OCI-LY7 (cell line): Measurements from ENCODE around the gene MAPK12. TPM values are rescaled to one million over a fixed set of nuclear protein-coding genes. Genes with fewer than 3 reads are reported as not detected.

ENCODE experiments used
- BruUV-seq: library from RNA; stranded (reverse); fragments of 400-500 nt; replicated peaks from 2 replicates; lab custom pipeline; 2021; lab: Mats Ljungman, UMichigan
- CTCF ChIA-PET: fragments of 300-600 bp; sonication (Branson Sonifier 250); formaldehyde crosslinking; loops from one replicate; lab custom pipeline; 2022; ENCODE audit warnings: antibody characterized with exemption; ENCODE audit not compliant: unreplicated experiment; lab: Charles Lee
- POLR2A ChIA-PET: fragments of 300-600 bp; sonication (Branson Sonifier 250); formaldehyde crosslinking; loops from one replicate; lab custom pipeline; 2022; ENCODE audit warnings: antibody characterized with exemption; lab: Charles Lee
- DNase-seq: peaks from one replicate; pipeline ENCODE4 v3.0.0-alpha.2; 2015; ENCODE audit warnings: low spot score
- H2AFZ ChIP-seq: fragments of 200-600 bp; sonication (generic), shearing (Covaris generic); 2 replicates; pipeline ENCODE4 v1.6.1; 2014; ENCODE audit warnings: mild to moderate bottlenecking, antibody characterized with exemption, low read length, moderate library complexity
- H3K27ac ChIP-seq: fragments of 200-600 bp; sonication (generic); 2 replicates; pipeline ENCODE4 v1.5.1; 2014; ENCODE audit warnings: mixed run types, low read depth, mild to moderate bottlenecking, moderate library complexity, low read length, inconsistent platforms; ENCODE audit not compliant: poor library complexity, severe bottlenecking
- H3K36me3 ChIP-seq: fragments of 200-600 bp; sonication (generic); 2 replicates; pipeline ENCODE4 v1.6.1; 2014; ENCODE audit warnings: mild to moderate bottlenecking, antibody characterized with exemption, low read length, moderate library complexity, mixed read lengths; ENCODE audit not compliant: insufficient read depth
- H3K4me1 ChIP-seq: fragments of 200-600 bp; sonication (generic); 2 replicates; pipeline ENCODE4 v1.5.1; 2014; ENCODE audit warnings: mild to moderate bottlenecking, low read length; ENCODE audit not compliant: insufficient read depth, poor library complexity, severe bottlenecking
- H3K4me2 ChIP-seq: fragments of 200-600 bp; sonication (generic); 2 replicates; pipeline ENCODE4 v1.6.1; 2014; ENCODE audit warnings: mild to moderate bottlenecking, low read length
- H3K4me3 ChIP-seq: fragments of 200-600 bp; sonication (generic); 2 replicates; pipeline ENCODE4 v1.5.1; 2014; ENCODE audit warnings: mild to moderate bottlenecking, low read depth, low read length; ENCODE audit not compliant: poor library complexity, severe bottlenecking
- H3K79me2 ChIP-seq: fragments of 200-600 bp; sonication (generic); 2 replicates; pipeline ENCODE4 v1.6.1; 2016; ENCODE audit warnings: low read depth, mild to moderate bottlenecking, low read length, moderate library complexity, mixed read lengths; ENCODE audit not compliant: insufficient read depth
- H3K9me2 ChIP-seq: fragments of 200-600 bp; sonication (generic); 2 replicates; pipeline ENCODE4 v1.6.1; 2016; ENCODE audit warnings: mild to moderate bottlenecking, low read length, mixed read lengths; ENCODE audit not compliant: insufficient read depth
- H3K9me3 ChIP-seq: fragments of 200-600 bp; sonication (generic); 2 replicates; pipeline ENCODE4 v1.6.1; 2014; ENCODE audit warnings: mild to moderate bottlenecking, mixed run types, low read length, mixed read lengths
- H4K20me1 ChIP-seq: fragments of 200-600 bp; sonication (generic); 2 replicates; pipeline ENCODE4 v1.6.1; 2014; ENCODE audit warnings: mild to moderate bottlenecking, antibody characterized with exemption, low read length, moderate library complexity, mixed read lengths; ENCODE audit not compliant: insufficient read depth
- CTCF ChIP-seq: fragments of 200-600 bp; sonication (generic); conservative IDR thresholded peaks from 2 replicates; pipeline ENCODE4 v1.5.1; 2014; ENCODE audit warnings: mild to moderate bottlenecking, antibody characterized with exemption, low read length, moderate library complexity, mixed read lengths
- EZH2phosphoT487 ChIP-seq: fragments of 200-600 bp; sonication (generic); IDR thresholded peaks from 2 replicates; pipeline ENCODE4 v1.6.1; 2018; ENCODE audit warnings: low read depth, borderline replicate concordance, mild to moderate bottlenecking, mixed run types, antibody characterized with exemption, low read length, moderate library complexity, mixed read lengths
- intact Hi-C: fragments of 100-400 bp; cut with micrococcal nuclease; formaldehyde crosslinking; loops from one replicate; pipeline ENCODE4 v1.10.0; 2022; ENCODE audit not compliant: unreplicated experiment
- total RNA-seq, 2 experiments: library from RNA; depleted of rRNA in 1 of 2; stranded (reverse); fragments of >200 nt in 1 of 2; shearing (Covaris generic) in 1 of 2; gene quantifications; 2 replicates each; pipeline ENCODE4 v1.2.3, GENCODE V29; 2014 to 2022

MAPK12 gene
- total RNA-seq, 2 experiments from 2014 or later: 84.9 to 93.6 TPM

DNA sequence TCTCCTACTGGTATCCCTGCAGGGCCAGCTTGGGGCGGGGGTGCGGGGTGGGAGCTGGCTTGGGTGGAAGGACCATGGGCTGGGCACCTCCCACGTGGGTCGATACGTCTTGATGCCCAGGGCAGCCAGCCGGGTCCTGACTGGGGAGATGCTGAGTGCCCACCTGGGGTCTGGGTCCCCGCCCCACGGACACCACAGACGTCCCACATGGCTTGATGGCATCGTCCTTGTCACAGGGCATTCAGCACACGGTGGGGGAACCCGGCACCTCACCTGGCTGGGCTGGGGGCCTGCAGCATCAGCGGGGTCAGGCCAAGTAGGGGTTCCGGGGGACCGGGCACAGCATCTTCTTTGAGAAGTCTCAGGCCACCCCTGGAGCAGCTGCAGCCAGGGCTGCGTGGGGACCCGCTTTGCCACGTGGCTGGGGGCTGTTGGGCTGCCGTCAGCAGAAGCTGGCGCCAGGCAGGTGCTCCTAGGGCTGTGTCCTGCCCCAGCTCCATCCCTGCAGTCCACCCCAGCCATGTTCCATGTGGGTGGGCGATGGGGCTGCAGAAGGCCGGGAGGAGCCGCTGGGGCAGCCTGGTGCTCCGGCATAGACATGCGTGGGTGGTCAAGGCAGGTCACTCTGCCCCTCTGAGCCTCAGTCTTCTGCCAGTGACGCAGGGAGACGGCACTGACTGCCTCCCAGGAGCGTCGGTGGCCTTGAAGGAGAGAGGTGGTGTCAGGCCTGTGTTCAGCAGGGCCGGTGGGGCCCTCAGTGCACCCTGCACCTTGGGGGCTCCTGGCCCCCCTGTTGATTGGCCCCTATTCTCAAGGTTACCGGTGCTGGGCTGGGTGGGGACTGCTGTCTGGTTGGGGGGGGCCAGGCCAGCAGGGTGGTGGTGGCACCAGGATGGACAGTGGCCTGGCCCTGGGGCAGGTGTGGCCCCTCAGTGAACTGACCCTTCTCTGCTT, 52.3 kb downstream of the MAPK12 start:
- DNase-seq: no peak
- H3K4me2 ChIP-seq: no peak overlapping the region
- no peaks in the 10 kb centered on the region for H3K9me2 ChIP-seq
- H3K27ac ChIP-seq: no peak overlapping the region
- POLR2A ChIA-PET: no interaction called here
- no peak overlapping the region for H3K4me3 ChIP-seq
- H2AFZ ChIP-seq: no peak overlapping the region
- no peaks in the 10 kb centered on the region for H3K9me3 ChIP-seq
- intact Hi-C loops: loop anchor here (1.0 kb wide), 1 partner anchor 60 kb away; no protein-coding TSS in a partner anchor
- H3K4me1 ChIP-seq: peaks cover 14% of the 10 kb centered on the region
- CTCF ChIA-PET: no interaction called here
- H3K36me3 ChIP-seq: peaks cover 83% of the 10 kb centered on the region
- H4K20me1 ChIP-seq: no peaks in the 10 kb centered on the region
- no TSS peak for BruUV-seq
- TF ChIP-seq EZH2phosphoT487 (no peak), CTCF (no peak)
- H3K79me2 ChIP-seq: 0 out of 2 replicates have a peak, but pooled peaks cover 6% of the 10 kb centered on the region

DNA sequence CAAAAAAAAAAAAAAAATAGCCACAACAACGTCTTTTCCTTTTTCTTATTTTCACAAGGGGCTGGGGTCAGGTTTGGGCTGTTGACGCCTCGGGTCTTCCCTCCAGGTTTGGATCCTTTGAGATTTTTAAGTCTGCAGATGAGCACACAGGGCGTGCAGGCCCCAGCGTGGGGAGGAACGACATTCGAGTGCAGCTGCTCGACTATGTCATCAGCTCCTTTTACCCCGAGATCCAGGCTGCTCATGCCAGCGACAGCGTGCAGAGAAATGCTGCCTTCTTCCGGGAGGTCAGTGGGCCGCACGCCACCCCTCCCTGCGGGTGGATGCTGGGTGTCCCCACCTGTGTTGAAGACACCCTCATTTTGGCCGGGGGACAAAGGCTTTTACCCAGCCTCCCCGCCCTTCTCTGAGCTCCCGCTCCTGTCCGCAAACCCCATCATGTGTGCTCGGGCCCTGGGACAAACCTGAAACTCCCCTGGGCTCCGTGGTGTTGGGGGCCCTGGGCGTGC, 53.0 kb downstream of the MAPK12 start:
- CTCF ChIA-PET: no interaction called here
- Histone ChIP-seq H3K9me2 (no peaks in the 10 kb centered on the region), H3K27ac (no peak overlapping the region), H3K4me1 (peaks cover 14% of the 10 kb centered on the region), H3K9me3 (peaks cover 2% of the 10 kb centered on the region; the same call in 1 of the 2 replicates), H3K79me2 (peaks cover 11% of the 10 kb centered on the region; the same call in 1 of the 2 replicates), H2AFZ (no peak overlapping the region), H4K20me1 (no peaks in the 10 kb centered on the region), H3K4me2 (no peak overlapping the region), H3K36me3 (peaks cover 81% of the 10 kb centered on the region), H3K4me3 (no peak overlapping the region)
- DNase-seq: no peak
- no TSS peak for BruUV-seq
- TF ChIP-seq CTCF: no peak
- TF ChIP-seq EZH2phosphoT487: no peak
- POLR2A ChIA-PET: no interaction called here
- intact Hi-C loops: no loop called here
